ENCODE results near the gene SLC13A2.

The SLC13A2 gene

GRCh38 chr17:28470914-28471366, 2.5 kb upstream of the SLC13A2 start:
- no peak for DNase-seq

GRCh38 chr17:28471531-28472342, 1.7 kb upstream of the SLC13A2 start:
- peak in 5 of 58 donors; percentile 2 to 50 (median 7) for DNase-seq

GRCh38 chr17:28472871-28473497, 460 bp upstream of the SLC13A2 start:
- DNase-seq, result no peak

GRCh38 chr17:28474111-28474531, 677 bp downstream of the SLC13A2 start:
- no peak for DNase-seq

GRCh38 chr17:28475151-28475900, 1.9 kb downstream of the SLC13A2 start:
- no peak for DNase-seq

GRCh38 chr17:28476076-28476865, 2.8 kb downstream of the SLC13A2 start:
- DNase-seq, result no peak

- no peak for DNase-seq
Measured at GRCh38 chr17:28477928-28478327, 4.5 kb downstream of the SLC13A2 start.

- DNase-seq, result no peak
Measured at GRCh38 chr17:28478712-28479615, 5.5 kb downstream of the SLC13A2 start.

- DNase-seq, result no peak
Measured at GRCh38 chr17:28480278-28480677, 6.8 kb downstream of the SLC13A2 start.

- no peak for DNase-seq
Measured at GRCh38 chr17:28480799-28481571, 7.5 kb downstream of the SLC13A2 start.

GRCh38 chr17:28482551-28483199, 9.2 kb downstream of the SLC13A2 start:
- no peak for DNase-seq

- DNase-seq, result no peak
Measured at GRCh38 chr17:28484296-28484695, 10.9 kb downstream of the SLC13A2 start.

GRCh38 chr17:28485049-28485448, 11.6 kb downstream of the SLC13A2 start:
- no peak for DNase-seq

GRCh38 chr17:28487881-28488532, 14.6 kb downstream of the SLC13A2 start:
- no peak for DNase-seq

GRCh38 chr17:28488533-28489276, 15.3 kb downstream of the SLC13A2 start:
- DNase-seq, result no peak

GRCh38 chr17:28491286-28491685, 17.8 kb downstream of the SLC13A2 start:
- no peak for DNase-seq

GRCh38 chr17:28491860-28492259, 18.4 kb downstream of the SLC13A2 start:
- no peak for DNase-seq

Data from anterior cingulate cortex (tissue), 58 donors.